IPS DF 19.7 (cell line): ENCODE data around the gene YDJC.
"Not testable (repeated sequence)": the region's sequence is repeated elsewhere in the genome, so short reads cannot be mapped to it uniquely, and the experiment has no call there.

Experiments
- DNase-seq: peaks from one replicate; pipeline ENCODE4 v3.0.0-alpha.2; 2013; ENCODE audit warnings: low read depth, low spot score

The YDJC gene

GRCh38 chr22:21629255-21630149, at the start of gene YDJC:
TSS of gene YDJC (minus strand) at chr22:21630022. CDS start at chr22:21630014, 8 bp downstream.
- DNase-seq: no peak

GRCh38 chr22:21679383-21679782, 49.6 kb upstream of the YDJC start:
- DNase-seq: no peak

DNA sequence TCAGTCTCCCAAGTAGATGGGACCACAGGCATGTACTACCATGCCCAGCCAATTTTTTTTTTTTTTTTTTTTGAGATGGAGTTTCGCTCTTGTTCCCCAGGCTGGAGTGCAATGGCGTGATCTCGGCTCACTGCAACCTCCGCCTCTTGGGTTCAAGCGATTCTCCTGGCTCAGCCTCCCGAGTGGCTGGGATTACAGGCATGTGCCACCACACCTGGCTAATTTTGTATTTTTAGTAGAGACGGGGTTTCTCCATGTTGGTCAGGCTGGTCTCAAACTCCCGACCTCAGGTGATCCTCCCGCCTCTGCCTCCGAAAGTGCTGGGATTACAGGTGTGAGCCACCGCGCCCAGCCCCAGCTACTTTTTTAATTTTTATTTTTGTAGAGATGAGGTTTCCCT, 49.0 kb upstream of the YDJC start:
- not testable (repeated sequence) for DNase-seq

DNA sequence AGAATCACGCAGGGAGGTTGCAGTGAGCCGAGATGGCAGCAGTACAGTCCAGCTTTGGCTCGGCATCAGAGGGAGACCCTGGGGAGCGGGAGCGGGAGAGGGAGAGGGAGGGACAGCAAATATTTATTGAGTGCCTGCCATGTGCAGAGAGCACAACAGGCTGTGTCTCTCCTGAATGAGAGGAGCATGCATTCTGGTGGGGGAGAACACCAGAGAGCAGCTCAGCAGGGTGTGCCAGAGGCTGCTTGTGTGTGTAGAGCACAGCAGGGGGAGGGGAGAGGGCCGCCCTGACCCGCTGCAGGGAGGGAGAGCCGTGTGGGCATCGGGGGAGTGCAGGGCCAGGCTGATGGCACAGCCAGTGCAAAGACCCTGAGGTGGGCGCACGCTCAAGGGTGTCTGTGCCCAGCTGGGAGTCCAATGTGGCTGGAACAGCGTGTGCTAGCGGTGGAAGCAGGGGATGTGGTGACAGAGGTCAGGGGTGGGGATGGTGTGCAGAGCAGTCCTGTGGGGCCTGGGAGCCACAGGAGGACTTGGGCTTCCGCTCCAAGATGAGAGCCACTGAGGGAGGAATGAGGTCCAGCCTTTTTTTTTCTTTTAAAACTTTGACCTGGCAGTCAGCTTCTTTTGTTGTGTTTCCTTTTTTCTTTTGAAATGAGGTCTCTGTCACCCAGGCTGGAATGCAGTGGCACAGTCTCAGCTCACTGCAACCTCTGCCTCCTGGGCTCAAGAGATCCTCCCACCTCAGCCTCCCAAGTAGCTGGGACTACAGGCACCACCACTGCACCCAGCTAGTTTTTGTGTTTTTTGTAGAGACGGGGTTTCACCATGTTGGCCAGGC, 48.0 kb upstream of the YDJC start:
- DNase-seq: no peak

DNA sequence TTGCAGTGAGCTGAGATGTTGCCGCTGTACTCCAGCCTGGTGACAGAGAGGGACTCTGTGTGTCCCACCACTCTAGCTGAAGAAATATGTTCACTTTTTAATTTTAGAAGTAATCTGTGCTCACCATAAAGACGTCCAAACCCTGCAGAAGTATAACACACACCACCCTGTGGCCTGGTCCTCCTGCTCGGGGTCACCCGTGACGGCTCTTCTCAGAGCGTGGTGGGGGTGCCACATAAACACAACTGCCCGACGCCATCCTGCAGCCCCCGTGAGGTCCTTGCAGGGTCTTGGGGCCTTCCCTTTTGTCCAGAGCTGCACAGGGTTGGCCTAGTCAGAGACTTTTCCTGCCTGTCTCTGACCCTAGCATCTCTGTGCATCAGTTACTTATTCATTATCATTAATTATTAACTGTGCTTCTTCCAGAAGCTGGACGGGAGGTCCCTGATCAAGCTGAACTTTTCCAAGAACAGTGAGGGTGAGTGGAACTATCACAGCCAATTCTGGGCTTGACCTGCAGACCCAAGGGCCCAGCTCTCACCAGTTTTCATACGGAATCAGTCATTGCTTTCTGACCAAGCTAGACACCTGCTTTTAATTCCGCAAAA, 44.9 kb upstream of the YDJC start:
- DNase-seq: no peak

DNA sequence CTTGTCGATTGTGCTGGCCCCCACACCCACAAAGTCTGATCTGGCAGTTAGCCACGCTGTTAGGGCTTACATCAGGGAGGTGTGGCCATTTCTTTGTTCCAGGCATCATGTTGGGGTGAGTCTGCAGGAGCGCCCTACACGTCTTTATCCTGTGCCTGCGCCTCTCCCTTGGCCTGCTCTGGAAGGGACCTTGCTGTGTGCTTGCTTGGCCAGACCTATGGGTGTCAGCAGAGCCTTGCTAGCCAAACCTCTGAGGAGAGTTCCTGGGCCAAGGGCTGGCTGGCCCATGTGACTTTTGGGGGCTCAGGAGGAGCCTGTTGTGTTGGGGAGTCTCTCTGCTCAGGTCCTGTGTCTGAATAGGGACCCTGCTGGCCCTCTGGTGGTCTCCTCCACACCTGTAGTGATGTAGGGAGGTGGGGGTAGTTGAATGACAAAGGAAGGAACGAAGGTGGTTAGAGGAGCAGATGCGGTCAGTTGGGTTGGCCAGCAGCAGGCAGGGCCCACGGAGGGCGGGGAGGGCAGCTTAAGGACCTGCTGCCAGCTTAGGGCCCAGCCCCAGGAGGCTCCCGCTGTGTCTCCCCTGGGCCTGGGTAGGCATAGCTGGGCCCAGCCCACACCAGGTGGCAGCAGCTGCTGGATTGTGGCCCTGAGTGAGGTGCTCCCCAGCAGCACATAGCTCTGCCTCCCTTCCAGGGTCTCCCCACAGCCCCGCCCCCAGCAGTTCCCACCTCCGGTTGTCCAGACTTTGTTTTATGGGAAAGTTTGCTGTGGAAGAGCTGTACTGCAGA, 43.9 kb upstream of the YDJC start:
- no peak for DNase-seq

DNA sequence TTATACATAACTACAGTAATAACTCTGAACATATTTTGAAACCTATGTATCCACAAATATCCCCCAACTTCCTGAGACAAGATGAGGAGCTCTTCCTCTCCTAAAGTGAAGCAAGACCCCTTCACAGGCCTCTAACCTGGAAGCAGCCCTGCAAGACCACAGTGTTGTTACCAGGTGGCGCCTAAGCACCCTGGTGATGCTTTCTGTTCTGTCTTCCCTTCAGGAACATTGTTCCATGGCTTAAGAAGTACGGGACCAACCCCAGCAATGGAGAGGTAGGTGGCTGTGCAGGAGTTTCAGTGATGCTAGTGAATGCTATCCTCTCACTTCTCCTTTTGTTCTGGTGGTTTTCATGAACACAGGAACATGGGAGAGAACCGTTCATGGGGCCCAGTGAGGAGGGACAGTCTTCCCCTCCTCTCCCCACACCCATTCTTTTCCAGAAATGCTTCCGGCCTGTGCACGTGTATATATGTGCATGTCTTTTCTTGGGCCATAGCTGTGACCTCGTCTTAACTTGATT, 42.3 kb upstream of the YDJC start:
- DNase-seq: no peak

DNA sequence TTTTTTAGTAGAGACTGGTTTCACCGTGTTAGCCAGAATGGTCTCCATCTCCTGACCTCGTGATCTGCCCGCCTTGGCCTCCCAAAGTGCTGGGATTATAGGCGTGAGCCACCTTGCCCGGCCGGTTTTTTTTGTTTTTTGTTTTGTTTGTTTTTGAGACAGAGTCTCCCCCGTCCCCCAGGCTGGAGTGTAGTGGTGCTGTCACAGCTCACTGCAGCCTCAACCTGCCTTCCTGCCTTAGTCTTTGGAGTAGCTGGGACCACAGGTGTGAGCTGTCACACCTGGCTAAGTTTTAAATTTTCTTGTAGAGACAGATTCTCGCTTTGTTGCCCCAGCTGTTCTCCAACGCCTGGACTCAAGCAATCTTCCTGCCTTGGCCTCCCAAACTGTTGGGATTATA, 39.2 kb upstream of the YDJC start:
- DNase-seq: no peak

DNA sequence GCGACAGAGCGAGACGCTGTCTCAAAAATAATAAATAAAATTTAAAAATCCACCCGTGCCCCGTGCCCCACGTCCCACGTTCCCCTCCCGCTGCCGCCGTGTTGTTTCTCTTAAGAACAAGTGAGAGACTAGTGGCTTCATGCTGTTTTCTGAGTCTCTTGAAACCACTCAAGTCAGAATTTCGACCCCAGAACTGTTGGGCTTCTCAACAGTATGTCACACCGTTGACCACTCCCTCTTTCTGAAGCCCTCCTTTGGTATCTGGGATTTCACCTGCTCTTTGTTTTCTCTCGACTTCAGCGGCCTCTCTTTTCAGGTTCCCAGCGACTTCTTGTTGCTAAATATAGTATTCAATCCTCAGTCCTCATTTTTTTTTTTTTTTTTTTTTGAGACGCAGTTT, 37.0 kb upstream of the YDJC start:
- DNase-seq: no peak

DNA sequence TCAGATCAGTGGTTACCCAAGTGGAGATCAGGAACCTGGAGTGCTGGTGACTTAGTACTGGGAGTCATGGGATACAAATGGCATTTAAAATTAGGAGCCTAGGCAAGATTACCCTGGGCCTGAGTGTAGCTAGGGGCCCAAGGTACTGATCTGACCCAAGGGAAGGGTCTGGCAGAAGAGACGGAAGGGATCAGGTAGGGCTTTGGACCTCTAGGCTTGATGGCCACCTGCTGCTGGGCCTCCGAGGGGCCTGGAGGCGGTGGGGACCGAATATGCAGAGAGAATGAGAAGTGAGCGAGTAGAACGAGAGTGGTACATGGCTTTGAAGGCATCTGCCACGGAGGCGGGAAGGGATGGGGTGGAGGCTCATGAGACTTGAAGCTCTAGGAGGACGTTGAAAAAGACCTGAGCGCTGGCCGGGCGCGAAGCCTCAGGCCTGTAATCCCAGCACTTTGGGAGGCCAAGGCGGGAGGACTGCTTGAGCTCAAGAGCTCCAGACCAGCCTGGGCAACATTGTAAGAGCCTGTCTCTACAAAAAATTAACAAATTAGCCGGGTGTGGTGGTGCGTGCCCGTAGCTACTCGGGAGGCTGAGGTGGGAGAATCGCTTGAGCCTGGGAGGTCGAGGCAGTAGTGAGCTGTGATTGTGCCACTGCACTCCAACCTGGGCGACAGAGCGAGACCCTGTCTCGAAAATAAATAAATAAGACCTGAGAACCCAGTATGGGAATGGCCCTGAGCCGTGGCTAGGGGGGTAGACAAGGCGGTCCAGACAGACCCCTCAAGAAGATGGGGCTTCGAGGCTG, 35.4 kb upstream of the YDJC start:
- DNase-seq: no peak

- DNase-seq: no peak
These were observed 33.9 kb upstream of the YDJC start for GRCh38 chr22:21663738-21664137.

DNA sequence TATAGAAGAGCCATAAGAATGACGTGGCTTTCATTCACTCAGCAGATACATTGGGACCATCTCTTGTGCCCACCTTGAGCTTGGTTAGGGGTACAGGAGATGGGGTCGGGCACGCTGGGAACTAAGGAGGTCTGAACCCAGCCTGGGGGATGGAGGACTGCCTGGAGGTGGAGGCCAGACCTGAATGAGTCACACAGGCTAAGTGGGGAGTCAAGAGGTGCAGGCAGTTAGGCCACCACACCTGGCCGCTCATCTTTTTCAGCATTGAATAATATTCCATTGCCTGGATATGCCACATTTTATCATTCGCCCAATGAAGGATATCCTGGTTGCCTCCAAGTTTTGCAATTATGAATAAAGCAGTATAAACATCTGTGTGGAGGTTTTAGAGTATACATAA, 32.2 kb upstream of the YDJC start:
- DNase-seq: no peak

DNA sequence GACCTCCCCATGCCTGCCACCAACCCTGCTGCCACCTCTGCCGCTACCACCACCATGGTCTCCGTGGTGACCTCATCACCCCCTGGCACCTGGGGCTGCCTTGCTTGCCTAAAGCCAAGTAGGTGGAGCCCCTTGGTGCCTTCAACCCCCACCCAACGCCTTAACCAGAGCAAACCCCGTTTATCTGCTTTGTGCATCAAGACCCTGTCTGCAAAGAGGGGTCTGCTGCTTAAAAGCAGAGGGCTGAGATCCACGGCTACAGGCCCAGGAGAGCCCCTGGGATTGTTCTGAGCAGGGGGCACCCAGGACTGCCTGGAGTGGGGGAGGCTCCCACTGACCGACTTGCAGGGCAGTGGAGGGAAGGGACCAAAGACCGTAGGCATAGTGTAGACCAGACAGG, 31.1 kb upstream of the YDJC start:
- no peak for DNase-seq

GRCh38 chr22:21659864-21660525, 30.2 kb upstream of the YDJC start:
- no peak for DNase-seq

GRCh38 chr22:21657360-21658032, 27.7 kb upstream of the YDJC start:
- no peak for DNase-seq

GRCh38 chr22:21657020-21657359, 27.2 kb upstream of the YDJC start:
- no peak for DNase-seq

GRCh38 chr22:21652547-21653545, 23.0 kb upstream of the YDJC start:
- DNase-seq: no peak

DNA sequence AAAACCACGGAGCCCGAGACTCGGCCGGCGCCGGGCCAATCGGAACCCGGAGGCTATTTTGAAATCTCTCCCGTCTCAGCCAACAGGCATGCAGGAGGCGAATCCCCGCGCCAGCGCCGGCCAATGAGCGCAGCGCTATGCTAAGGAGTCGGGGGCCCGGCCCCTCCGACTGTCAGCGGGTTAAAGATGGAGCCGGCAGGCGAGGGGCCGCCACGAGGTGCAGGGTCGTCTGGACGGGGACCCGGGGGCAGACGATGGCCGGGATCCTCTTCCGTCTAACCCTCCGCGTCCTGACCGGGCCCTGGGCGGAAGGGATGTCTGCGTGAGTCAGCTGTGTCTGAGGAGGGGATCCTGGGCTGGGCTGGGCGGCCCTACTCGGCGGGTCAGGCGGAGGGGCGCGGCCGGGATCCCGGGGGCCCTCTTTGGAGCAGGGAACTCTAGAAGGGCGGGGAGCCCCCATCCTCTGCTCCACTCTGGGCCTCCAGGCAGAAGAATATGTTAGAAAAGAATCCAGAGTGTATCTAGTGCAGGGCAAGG, 22.3 kb upstream of the YDJC start:
- no peak for DNase-seq
